Thyroid gland (tissue), 4 donors: Measurements from ENCODE around the gene ACADVL. TPM values are rescaled to one million over a fixed set of nuclear protein-coding genes. Genes with fewer than 3 reads are reported as not detected.

Experiments
- DNase-seq, 2 donors: peaks; one replicate each; pipeline ENCODE4 v3.0.0-alpha.2; 2019
- H3K27ac ChIP-seq, 3 donors: fragments of 200-600 bp; sonication (generic); 1 replicate in 2 of 3; 2 replicates in 1 of 3; pipeline ENCODE4 v1.5.1; 2016 to 2019; ENCODE audit warnings: mild to moderate bottlenecking in 1 of 3, moderate library complexity in 1 of 3
- H3K27me3 ChIP-seq: fragments of 200-600 bp; sonication (generic); one replicate; pipeline ENCODE4 v1.5.1; 2019
- H3K36me3 ChIP-seq, 2 donors: fragments of 200-600 bp; sonication (generic); one replicate each; pipeline ENCODE4 v1.5.1; 2016 to 2019
- H3K4me1 ChIP-seq, 2 donors: fragments of 200-600 bp; sonication (generic); one replicate each; pipeline ENCODE4 v1.5.1; 2017 to 2019
- H3K4me3 ChIP-seq, 3 donors: fragments of 200-600 bp; sonication (generic); replicated peaks in 1 of 3; 1 replicate in 2 of 3; 2 replicates in 1 of 3; pipeline ENCODE4 v1.5.1; 2016; ENCODE audit warnings: mild to moderate bottlenecking in 1 of 3
- H3K9me3 ChIP-seq: fragments of 200-600 bp; sonication (generic); one replicate; pipeline ENCODE4 v1.5.1; 2017
- POLR2A ChIP-seq, 2 donors: fragments of 450-650 bp; IDR thresholded peaks; one replicate each; pipeline ENCODE4 v1.6.1; 2017; ENCODE audit warnings: antibody characterized with exemption in 2 of 2, mild to moderate bottlenecking in 2 of 2, moderate library complexity in 1 of 2
- WGBS, 2 donors: methylation state at CpG; one replicate each; pipeline ENCODE4 v1.1.5; 2017; 5-methylcytosine and 5-hydroxymethylcytosine counted together
- intact Hi-C: fragments of 100-400 bp; cut with DNase I; formaldehyde crosslinking; loops from one replicate; pipeline ENCODE4 v1.15.1; 2023
- total RNA-seq, 4 donors: library from RNA; depleted of rRNA; stranded (reverse); fragments of >200 nt; gene quantifications; one replicate each; pipeline ENCODE4 v1.2.3, GENCODE V29; 2016
- TF ChIP-seq, protein P1 (sequence below), 6 experiments: fragments of 200-600 bp in 3 of 6; fragments of 450-650 bp in 3 of 6; sonication (generic) in 3 of 6; IDR thresholded peaks; one replicate each; pipeline ENCODE4 v1.5.1; 2016 to 2019; ENCODE audit warnings: antibody characterized with exemption in 6 of 6, mild to moderate bottlenecking in 2 of 6, inconsistent platforms in 1 of 6, moderate library complexity in 1 of 6

Gene ACADVL
- total RNA-seq, 4 donors from 2014 or later, result 581 to 1,743 (median 795) TPM

DNA sequence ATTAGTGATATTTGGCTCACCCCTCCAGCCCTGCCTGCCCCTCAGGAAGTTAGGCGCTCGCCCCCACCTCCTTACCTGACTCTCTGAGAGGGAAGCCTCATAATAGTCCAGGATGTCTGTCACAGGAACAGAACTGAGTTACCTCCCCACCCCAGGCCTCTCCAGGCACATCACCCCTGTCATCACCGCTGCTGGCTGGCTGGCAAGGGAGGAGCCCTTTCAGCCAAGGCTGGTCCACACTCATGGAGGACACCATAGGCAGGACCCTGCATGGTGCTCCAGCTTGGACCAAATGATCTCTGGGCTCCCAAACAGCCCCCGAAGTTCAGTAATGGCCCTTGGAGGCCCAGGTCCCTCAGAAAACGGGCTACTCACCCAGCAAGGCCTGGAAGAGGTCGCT, 1.6 kb upstream of the ACADVL start:
- H3K4me3 ChIP-seq, result no peak overlapping the region
- no peaks in the 10 kb centered on the region for H3K27me3 ChIP-seq
- H3K36me3 ChIP-seq, result peaks cover 15 to 22% of the 10 kb centered on the region in 2 donors
- H3K9me3 ChIP-seq, result no peaks in the 10 kb centered on the region
- DNase-seq, result no peak
- TF ChIP-seq POLR2A (IDR thresholded peaks at IDR 0.05), result no peak
- TF ChIP-seq, protein P1, sequence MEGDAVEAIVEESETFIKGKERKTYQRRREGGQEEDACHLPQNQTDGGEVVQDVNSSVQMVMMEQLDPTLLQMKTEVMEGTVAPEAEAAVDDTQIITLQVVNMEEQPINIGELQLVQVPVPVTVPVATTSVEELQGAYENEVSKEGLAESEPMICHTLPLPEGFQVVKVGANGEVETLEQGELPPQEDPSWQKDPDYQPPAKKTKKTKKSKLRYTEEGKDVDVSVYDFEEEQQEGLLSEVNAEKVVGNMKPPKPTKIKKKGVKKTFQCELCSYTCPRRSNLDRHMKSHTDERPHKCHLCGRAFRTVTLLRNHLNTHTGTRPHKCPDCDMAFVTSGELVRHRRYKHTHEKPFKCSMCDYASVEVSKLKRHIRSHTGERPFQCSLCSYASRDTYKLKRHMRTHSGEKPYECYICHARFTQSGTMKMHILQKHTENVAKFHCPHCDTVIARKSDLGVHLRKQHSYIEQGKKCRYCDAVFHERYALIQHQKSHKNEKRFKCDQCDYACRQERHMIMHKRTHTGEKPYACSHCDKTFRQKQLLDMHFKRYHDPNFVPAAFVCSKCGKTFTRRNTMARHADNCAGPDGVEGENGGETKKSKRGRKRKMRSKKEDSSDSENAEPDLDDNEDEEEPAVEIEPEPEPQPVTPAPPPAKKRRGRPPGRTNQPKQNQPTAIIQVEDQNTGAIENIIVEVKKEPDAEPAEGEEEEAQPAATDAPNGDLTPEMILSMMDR (IDR thresholded peaks at IDR 0.05), result no peak
- peaks cover 37 to 72% of the 10 kb centered on the region in 2 donors for H3K4me1 ChIP-seq
- intact Hi-C loops, result no loop called here
- peak overlapping the region in 1 of 3 donors; percentile 83 for H3K27ac ChIP-seq
- WGBS, 2 donors, result 59 to 69% methylated on average over 4 to 6 of the region's 6 CpGs

DNA sequence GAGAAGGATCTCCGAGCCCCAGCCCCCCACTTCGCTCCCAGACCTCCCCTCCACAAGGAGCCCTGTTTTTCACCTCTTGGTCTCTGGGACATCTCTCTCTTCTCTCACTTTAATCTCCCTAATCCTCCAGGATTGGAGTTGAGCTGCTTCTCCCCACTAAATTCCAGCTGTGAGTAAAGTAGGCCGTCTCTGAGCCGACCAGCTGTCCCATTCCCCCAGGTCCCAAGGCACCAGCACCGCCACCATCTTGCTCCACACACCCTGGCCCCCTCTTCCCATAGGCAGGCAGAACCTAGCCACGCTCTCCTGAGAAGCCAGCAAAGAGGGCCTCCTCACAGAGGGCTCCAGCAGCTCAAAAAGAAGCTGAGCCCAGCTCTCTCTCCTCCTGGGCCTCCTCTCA, 980 bp upstream of the ACADVL start:
- Histone ChIP-seq H3K9me3 (no peaks in the 10 kb centered on the region), H3K4me3 (no peak overlapping the region), H3K36me3 (peaks cover 21 to 27% of the 10 kb centered on the region in 2 donors), H3K27me3 (no peaks in the 10 kb centered on the region), H3K4me1 (peaks cover 35 to 69% of the 10 kb centered on the region in 2 donors), H3K27ac (peak overlapping the region in 2 of 3 donors; percentile 97 to 98)
- WGBS, 2 donors, result 61 to 71% methylated on average over 6 of the region's 6 CpGs
- DNase-seq, result no peak
- no peak for TF ChIP-seq POLR2A (IDR thresholded peaks at IDR 0.05)
- TF ChIP-seq, protein P1 (IDR thresholded peaks at IDR 0.05), result no peak
- intact Hi-C loops, result no loop called here

DNA sequence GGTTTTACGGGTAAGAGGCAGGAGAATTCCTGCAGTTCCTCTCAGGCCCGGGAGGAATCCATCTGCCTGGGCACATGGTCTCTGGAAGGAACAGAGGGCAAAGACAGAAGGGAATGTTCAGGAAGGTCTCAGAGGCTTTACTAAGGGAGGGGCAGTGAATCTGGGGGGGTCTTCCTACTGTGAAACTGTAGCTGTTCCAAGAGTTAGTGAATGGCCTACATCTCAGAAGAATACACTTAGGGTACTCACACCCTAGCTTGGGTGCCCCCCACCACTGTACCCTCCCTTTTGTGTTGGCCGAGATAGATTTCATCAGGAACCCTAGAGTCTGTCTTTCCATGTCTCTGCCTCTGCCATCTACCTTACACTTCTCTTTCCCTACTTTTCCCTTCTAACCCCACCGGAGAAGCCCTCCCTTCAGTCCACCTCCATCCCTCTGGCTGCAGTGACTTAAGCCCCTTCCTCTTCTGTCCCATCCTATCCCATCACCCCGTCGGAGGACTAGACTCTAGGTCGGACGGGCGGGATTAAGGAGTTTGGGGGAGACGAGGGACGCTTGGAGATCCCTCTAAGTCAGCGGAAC, 418 bp upstream of the ACADVL start:
- Histone ChIP-seq H3K4me3 (peak overlapping the region in 1 of 3 donors; percentile 97), H3K36me3 (peaks cover 27 to 33% of the 10 kb centered on the region in 2 donors), H3K27me3 (no peaks in the 10 kb centered on the region), H3K27ac (peak overlapping the region; percentile 10 to 98 (median 97)), H3K9me3 (no peaks in the 10 kb centered on the region), H3K4me1 (peaks cover 33 to 67% of the 10 kb centered on the region in 2 donors)
- WGBS, 2 donors, result 19 to 21% methylated on average over 12 of the region's 12 CpGs
- DNase-seq, result no peak
- intact Hi-C loops, result no loop called here
- TF ChIP-seq POLR2A (IDR thresholded peaks at IDR 0.05), result no peak
- TF ChIP-seq, protein P1 (IDR thresholded peaks at IDR 0.05), result peak in 1 of 6 experiments; percentile 3

DNA sequence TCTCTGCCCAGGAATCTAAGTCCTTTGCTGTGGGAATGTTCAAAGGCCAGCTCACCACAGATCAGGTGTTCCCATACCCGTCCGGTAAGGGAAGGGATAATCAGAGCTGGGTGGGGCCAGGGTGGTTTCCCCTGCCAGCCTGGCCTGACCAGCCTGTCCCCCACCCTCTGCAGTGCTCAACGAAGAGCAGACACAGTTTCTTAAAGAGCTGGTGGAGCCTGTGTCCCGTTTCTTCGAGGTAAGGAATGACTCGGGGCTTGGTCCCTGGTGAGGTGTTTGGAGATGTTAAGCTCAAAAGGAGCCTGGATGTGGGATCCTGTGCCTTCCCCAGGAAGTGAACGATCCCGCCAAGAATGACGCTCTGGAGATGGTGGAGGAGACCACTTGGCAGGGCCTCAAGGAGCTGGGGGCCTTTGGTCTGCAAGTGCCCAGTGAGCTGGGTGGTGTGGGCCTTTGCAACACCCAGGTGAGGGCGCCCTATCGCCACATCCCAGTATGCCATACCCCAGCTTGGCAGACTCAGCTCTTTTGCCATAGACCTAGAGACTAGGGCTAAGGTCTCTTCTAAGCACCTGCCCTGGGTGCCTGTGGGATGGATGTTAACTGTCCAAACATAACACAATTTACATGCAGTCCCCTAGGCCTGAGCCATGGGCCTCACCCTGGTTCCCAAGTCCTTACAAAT, 997 bp downstream of the ACADVL start:
- 22 to 28% methylated on average over 10 to 11 of the region's 11 CpGs for WGBS, 2 donors
- intact Hi-C loops, result no loop called here
- H3K9me3 ChIP-seq, result no peaks in the 10 kb centered on the region
- TF ChIP-seq, protein P1 (IDR thresholded peaks at IDR 0.05), result peak in 3 of 6 experiments; percentile 11 to 24 (median 19)
- no peak for TF ChIP-seq POLR2A (IDR thresholded peaks at IDR 0.05)
- peak overlapping the region; percentile 10 to 98 (median 97) for H3K27ac ChIP-seq
- peaks cover 24 to 53% of the 10 kb centered on the region in 2 donors for H3K4me1 ChIP-seq
- peak; percentile 39 to 55 for DNase-seq
- no peaks in the 10 kb centered on the region for H3K27me3 ChIP-seq
- peaks cover 41 to 46% of the 10 kb centered on the region in 2 donors for H3K36me3 ChIP-seq
- peak overlapping the region; percentile 46 to 97 (median 90) for H3K4me3 ChIP-seq
